GM21737 (cell line): Measurements from ENCODE around the gene TAS2R13.

Experiments
- ATAC-seq: cut with Tn5 transposase; IDR thresholded peaks from one replicate; pipeline ENCODE4 v1.9.1; 2021; ENCODE audit warnings: mild to moderate bottlenecking, moderate library complexity; ENCODE audit not compliant: unreplicated experiment

The TAS2R13 gene

DNA sequence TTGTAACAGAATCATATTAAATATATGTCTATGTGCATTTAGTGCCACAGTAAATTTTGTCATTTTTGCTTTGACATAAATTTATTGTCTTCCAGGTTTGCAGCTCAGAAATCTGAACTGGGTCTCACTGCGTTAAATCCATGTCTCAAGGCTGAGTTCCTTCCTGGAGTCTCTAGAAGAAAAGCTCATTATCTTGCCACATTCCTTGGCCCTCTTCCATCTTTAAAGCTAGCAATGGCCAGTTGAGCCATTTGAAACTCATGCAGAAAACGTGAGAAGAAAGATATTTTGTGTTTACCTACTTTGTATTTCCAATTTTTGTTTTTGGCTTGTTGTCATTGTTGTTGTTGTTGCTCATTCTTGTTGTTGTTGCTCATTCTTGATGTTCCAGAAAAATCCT, 36.0 kb downstream of the TAS2R13 start:
- ATAC-seq = no peak

DNA sequence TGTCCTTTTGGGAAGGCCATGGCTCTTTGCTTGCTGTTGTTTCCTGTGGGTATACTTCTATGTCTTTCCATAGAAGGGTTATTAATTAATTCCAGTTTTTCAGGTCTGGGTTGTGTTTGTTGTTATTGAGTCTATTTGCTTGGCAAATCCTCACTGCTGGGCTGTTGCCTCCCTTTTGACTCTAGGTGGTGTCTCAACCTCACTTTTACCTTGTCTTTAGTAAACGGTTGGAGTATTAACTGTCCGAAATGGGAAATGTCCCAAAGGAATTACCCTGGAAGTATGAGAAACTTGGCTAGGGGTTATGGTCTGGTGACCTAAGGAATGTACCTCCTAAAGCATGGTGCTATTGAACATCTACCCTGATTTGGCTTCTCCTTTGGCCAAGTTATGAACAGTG, 42.0 kb downstream of the TAS2R13 start:
- ATAC-seq = no peak

DNA sequence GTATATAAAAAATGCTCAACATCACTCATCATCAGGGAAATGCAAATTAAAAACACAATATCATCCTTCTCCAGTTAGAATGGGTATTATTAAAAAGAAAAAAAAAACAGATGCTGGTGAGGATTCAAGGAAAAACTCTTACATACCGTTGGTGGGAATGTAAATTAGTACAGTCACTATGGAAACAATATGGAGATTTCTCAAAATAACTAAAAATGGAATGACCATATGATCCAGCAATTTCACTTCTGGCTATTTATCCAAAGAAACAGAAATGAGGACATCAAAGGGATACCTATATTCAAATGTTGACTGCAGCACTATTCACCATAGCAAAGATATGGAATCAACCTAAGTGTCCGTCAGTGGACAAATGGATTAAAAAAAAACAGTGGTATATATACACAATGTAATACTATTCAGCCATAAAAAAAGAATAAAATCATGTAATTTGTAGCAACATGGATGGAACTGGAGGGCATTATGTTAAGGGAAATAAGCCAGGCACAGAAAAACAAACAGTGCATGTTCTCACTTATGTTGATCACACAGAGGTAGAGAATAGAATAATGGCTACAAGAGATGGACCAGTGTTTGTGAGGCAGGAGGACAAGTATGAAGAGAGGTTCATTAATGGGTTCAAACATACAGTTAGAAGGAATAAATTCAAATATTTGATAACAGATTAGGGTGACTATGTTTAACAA, 45.7 kb downstream of the TAS2R13 start:
- no peak for ATAC-seq

DNA sequence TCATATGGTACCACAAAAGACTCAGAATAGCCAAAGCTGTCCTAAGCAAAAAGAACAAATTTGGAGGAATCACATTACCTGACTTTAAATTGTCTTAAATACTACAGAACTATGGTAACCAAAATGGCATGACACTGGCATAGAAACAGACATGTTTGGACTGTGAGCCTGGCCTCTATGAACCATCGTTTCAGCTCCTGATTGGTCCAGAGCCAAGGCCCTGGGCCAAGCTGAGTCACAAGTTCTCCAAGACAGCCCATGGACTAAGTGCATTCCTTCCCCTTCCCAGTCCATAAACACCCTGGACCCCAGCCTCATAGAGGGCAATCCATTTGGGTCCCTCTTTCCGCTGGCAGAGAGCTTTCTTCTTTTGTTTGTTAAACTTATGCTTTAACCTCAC, 48.0 kb downstream of the TAS2R13 start:
- no peak for ATAC-seq
